CD4-positive, alpha-beta T cell (primary cell): Measurements from ENCODE around the gene DDC. TPM values are rescaled to one million over a fixed set of nuclear protein-coding genes. Genes with fewer than 3 reads are reported as not detected.

Source experiments
- ATAC-seq: fragments of 200-7000 bp; cut with Tn5 transposase; one replicate; pipeline ENCODE4 v1.10.0; 2022; ENCODE audit warnings: mild to moderate bottlenecking; ENCODE audit not compliant: poor library complexity
- CTCF ChIA-PET: fragments of 350-600 bp; sonication (Branson Sonifier 250); formaldehyde crosslinking; loops from one replicate; lab custom pipeline; 2021; ENCODE audit warnings: antibody characterized with exemption, inconsistent platforms; lab: Charles Lee
- POLR2A ChIA-PET: fragments of 350-600 bp; sonication (Branson Sonifier 250); formaldehyde crosslinking; loops from one replicate; lab custom pipeline; 2021; ENCODE audit warnings: antibody characterized with exemption, inconsistent platforms; lab: Charles Lee
- DNase-seq, 14 experiments: peaks; one replicate each; pipeline ENCODE4 v3.0.0-alpha.2; 2013 to 2020; ENCODE audit warnings: mixed read lengths in 2 of 14
- H3K27ac ChIP-seq, 2 donors: one replicate each; pipeline versions ENCODE4 v1.5.1 to v1.7.0; 2013; ENCODE audit warnings: low read length in 2 of 2, low read depth in 1 of 2, mild to moderate bottlenecking in 1 of 2
- H3K27me3 ChIP-seq, 2 experiments: 1 replicate in 1 of 2; 2 replicates in 1 of 2; pipeline versions ENCODE4 v1.6.1 to v1.7.0; 2013; ENCODE audit warnings: low read length in 2 of 2, control low read depth in 1 of 2, mild to moderate bottlenecking in 1 of 2, moderate library complexity in 1 of 2; ENCODE audit not compliant: insufficient read depth in 2 of 2, control insufficient read depth in 1 of 2
- H3K36me3 ChIP-seq: one replicate; pipeline ENCODE4 v1.6.1; 2013; ENCODE audit warnings: low read length, control low read depth; ENCODE audit not compliant: insufficient read depth
- H3K4me1 ChIP-seq: one replicate; pipeline ENCODE4 v1.6.1; 2013; ENCODE audit warnings: low read length, control low read depth; ENCODE audit not compliant: insufficient read depth
- H3K4me3 ChIP-seq: one replicate; pipeline ENCODE4 v1.5.1; 2013; ENCODE audit warnings: mild to moderate bottlenecking, low read length, moderate library complexity
- H3K9me3 ChIP-seq, 2 experiments: 1 replicate in 1 of 2; 2 replicates in 1 of 2; pipeline versions ENCODE4 v1.6.1 to v1.7.0; 2013; ENCODE audit warnings: low read length in 2 of 2, mild to moderate bottlenecking in 2 of 2, control low read depth in 1 of 2, moderate library complexity in 1 of 2; ENCODE audit not compliant: control insufficient read depth in 1 of 2, insufficient read depth in 1 of 2
- H3K27ac Mint-ChIP-seq: one replicate; pipeline ENCODE4 v1.8.0; 2020; ENCODE audit warnings: mixed read lengths
- H3K27me3 Mint-ChIP-seq: one replicate; pipeline ENCODE4 v1.8.0; 2021; ENCODE audit warnings: mixed read lengths
- H3K36me3 Mint-ChIP-seq: one replicate; pipeline ENCODE4 v1.8.0; 2021; ENCODE audit warnings: low read depth, mixed read lengths
- H3K4me1 Mint-ChIP-seq: one replicate; pipeline ENCODE4 v1.8.0; 2021; ENCODE audit warnings: low read depth, mixed read lengths
- H3K4me3 Mint-ChIP-seq: one replicate; pipeline ENCODE4 v1.8.0; 2020; ENCODE audit warnings: mild to moderate bottlenecking, mixed read lengths
- H3K9me3 Mint-ChIP-seq: one replicate; pipeline ENCODE4 v1.8.0; 2020; ENCODE audit warnings: mixed read lengths
- intact Hi-C, 2 experiments: fragments of 100-400 bp; cut with DNase I in 1 of 2; cut with micrococcal nuclease in 1 of 2; formaldehyde crosslinking; loops; one replicate each; pipeline versions ENCODE4 v1.15.1 to v1.9.0; 2023 to 2025; cut with DNase I, micrococcal nuclease
- polyA plus RNA-seq, 2 donors: library from polyadenylated mRNA; unstranded; fragments of 120-200 nt; gene quantifications; one replicate each; pipeline ENCODE4 v1.2.1, GENCODE V29; 2013
- total RNA-seq, 174 experiments: library from RNA in 2 of 174; stranded (reverse) in 2 of 174; gene quantifications; one replicate each; pipeline ENCODE4 v1.2.3 and lab custom pipeline; 2021 to 2026
- TF ChIP-seq, protein P1 (sequence below): fragments of 200-600 bp; IDR thresholded peaks from one replicate; pipeline ENCODE4 v1.8.0; 2022; ENCODE audit warnings: antibody characterized with exemption, mild to moderate bottlenecking

DDC gene, protein sequence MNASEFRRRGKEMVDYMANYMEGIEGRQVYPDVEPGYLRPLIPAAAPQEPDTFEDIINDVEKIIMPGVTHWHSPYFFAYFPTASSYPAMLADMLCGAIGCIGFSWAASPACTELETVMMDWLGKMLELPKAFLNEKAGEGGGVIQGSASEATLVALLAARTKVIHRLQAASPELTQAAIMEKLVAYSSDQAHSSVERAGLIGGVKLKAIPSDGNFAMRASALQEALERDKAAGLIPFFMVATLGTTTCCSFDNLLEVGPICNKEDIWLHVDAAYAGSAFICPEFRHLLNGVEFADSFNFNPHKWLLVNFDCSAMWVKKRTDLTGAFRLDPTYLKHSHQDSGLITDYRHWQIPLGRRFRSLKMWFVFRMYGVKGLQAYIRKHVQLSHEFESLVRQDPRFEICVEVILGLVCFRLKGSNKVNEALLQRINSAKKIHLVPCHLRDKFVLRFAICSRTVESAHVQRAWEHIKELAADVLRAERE
- total RNA-seq (not detected), total RNA-seq (lab: John Stamatoyannopoulos, UW) (0 to 0.92 (median 0.05) reads per million in 172 experiments)
- polyA plus RNA-seq (2013, experiment 1 of 2): 0.78 TPM
- 0.19 TPM for polyA plus RNA-seq (2013, experiment 2 of 2)

DNA sequence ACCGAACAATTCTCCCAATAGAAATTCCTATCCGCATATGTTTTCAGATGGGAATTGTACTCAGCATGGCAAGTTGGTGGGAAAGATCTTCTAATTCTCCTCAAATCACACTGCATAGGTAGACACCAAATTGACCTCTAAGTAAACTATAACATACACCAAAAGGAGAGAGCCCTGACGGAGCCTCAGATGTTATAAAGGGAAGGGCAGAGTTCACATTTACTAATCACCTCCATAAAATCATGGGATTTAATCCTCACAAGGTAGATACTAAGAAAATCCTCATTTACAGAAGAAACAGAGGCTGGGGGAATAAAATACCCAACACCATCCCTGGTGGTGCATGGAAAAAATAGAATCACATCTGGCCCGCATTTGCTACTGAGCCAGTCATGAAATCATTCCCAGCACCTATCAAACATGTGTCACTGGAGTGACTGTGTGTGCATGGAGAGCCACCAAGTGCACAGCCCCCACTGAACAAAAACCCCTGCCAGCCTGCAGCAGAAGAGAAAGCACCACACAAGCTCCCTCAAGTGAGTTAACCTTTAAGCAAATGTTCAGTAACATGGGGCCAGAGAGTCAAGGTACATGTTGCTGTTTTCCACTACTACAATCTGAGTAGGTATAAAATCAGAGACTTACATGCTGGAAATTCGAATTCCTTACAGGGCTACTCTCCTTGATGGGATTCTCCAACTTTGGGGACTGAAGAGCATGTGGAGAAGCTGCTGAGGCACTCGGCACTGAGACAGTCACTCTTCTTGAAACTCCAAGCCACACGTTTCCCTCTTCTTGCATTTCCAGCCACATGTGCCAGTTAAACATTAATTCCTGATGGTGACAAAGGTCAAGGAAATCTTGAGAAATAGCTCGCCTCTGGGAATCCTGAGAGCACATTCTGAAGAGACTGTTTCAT is at the start of gene DDC:
DDC (minus strand) TSS at position 766 of the 919 bp plus-strand sequence. CDS start 21,320 bp downstream, outside the sequence.
- Mint-ChIP-seq H3K36me3 (no peaks in the 10 kb centered on the region), H3K4me3 (no peak within 1 kb of the TSS), H3K27ac (no peak within 1 kb of the TSS), H3K4me1 (no peaks in the 10 kb centered on the region), H3K27me3 (peaks cover 6% of the 10 kb centered on the region), H3K9me3 (no peaks in the 10 kb centered on the region)
- ATAC-seq (no peak), DNase-seq (no peak)
- TF ChIP-seq, protein P1, sequence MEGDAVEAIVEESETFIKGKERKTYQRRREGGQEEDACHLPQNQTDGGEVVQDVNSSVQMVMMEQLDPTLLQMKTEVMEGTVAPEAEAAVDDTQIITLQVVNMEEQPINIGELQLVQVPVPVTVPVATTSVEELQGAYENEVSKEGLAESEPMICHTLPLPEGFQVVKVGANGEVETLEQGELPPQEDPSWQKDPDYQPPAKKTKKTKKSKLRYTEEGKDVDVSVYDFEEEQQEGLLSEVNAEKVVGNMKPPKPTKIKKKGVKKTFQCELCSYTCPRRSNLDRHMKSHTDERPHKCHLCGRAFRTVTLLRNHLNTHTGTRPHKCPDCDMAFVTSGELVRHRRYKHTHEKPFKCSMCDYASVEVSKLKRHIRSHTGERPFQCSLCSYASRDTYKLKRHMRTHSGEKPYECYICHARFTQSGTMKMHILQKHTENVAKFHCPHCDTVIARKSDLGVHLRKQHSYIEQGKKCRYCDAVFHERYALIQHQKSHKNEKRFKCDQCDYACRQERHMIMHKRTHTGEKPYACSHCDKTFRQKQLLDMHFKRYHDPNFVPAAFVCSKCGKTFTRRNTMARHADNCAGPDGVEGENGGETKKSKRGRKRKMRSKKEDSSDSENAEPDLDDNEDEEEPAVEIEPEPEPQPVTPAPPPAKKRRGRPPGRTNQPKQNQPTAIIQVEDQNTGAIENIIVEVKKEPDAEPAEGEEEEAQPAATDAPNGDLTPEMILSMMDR: no peak
- POLR2A ChIA-PET: no interaction called here
- H3K4me1 ChIP-seq: no peaks in the 10 kb centered on the region
- H3K36me3 ChIP-seq: no peaks in the 10 kb centered on the region
- H3K27me3 ChIP-seq: peaks cover 1 to 5% of the 10 kb centered on the region in 2 experiments
- no peaks in the 10 kb centered on the region for H3K9me3 ChIP-seq
- CTCF ChIA-PET: no interaction called here
- intact Hi-C loops: no loop called here
- H3K4me3 ChIP-seq: no peak within 1 kb of the TSS
- no peak within 1 kb of the TSS for H3K27ac ChIP-seq

DNA sequence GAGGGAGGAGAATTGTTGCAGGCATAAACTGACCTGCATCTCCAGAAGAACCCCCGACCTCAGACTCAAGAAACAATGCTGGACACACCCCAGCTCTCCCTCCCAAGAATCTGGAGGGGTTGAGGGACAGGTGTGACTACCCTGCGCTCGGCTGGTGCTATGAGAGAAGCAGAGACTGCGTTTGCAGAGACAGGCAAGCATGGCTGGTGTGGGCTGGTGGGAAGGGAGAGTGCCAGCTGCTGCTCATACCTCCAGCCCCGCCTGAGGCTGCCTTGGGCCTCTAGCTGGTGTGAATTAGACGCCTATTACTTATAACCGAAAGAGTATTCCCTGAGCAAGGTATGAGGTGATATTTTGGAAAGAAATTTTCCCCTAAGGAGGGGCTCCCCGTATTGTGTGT is 48.3 kb upstream of the DDC start:
- H3K9me3 Mint-ChIP-seq: no peaks in the 10 kb centered on the region
- peaks cover 13% of the 10 kb centered on the region for H3K36me3 Mint-ChIP-seq
- Histone ChIP-seq H3K4me1 (peaks cover 32% of the 10 kb centered on the region), H3K27me3 (no peaks in the 10 kb centered on the region), H3K36me3 (no peaks in the 10 kb centered on the region), H3K9me3 (peaks cover 5 to 11% of the 10 kb centered on the region in 2 experiments), H3K27ac (no peak overlapping the region), H3K4me3 (no peak overlapping the region)
- no peak for ATAC-seq
- no peak overlapping the region for H3K4me3 Mint-ChIP-seq
- H3K4me1 Mint-ChIP-seq: peaks cover 22% of the 10 kb centered on the region
- ChIA-PET CTCF (no interaction called here), POLR2A (no interaction called here)
- TF ChIP-seq, protein P1: no peak
- no peaks in the 10 kb centered on the region for H3K27me3 Mint-ChIP-seq
- no peak overlapping the region for H3K27ac Mint-ChIP-seq
- intact Hi-C loops: loop anchor here (5.0 to 10.0 kb wide), 2 partner anchors 451 to 521 kb away; partner anchors contain the start of gene ZPBP (in 1 of the 2)
- DNase-seq: no peak

DNA sequence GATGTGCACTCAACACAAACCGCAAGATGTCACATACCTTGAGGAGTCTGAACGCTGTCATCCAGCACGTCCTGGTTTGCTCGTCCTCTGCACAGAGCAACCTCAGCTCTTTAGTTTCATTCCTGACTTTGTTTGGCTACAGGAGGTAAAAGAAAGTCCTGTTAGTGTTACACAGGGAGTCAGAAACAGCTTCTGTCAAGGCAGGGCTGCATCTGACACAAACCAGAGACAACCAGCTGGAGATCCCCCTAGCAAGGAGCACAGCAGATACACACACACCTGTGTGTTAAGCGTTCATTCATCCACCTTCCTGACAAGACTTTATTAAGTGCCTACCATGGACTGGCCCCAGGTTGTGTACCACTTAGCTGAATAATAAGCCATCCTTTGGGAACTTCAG is 47.5 kb upstream of the DDC start:
- Mint-ChIP-seq H3K27me3 (no peaks in the 10 kb centered on the region), H3K4me1 (peaks cover 30% of the 10 kb centered on the region), H3K27ac (no peak overlapping the region), H3K36me3 (peaks cover 21% of the 10 kb centered on the region), H3K9me3 (peaks cover 5% of the 10 kb centered on the region), H3K4me3 (no peak overlapping the region)
- Histone ChIP-seq H3K36me3 (no peaks in the 10 kb centered on the region), H3K4me1 (peaks cover 38% of the 10 kb centered on the region), H3K27me3 (no peaks in the 10 kb centered on the region), H3K4me3 (no peak overlapping the region), H3K27ac (no peak overlapping the region), H3K9me3 (peaks cover 5 to 12% of the 10 kb centered on the region in 2 experiments)
- ChIA-PET CTCF (no interaction called here), POLR2A (no interaction called here)
- DNase-seq: no peak
- intact Hi-C loops: loop anchor here (5.0 to 10.0 kb wide), 2 partner anchors 452 to 520 kb away; partner anchors contain the start of gene ZPBP (in 1 of the 2)
- no peak for ATAC-seq
- TF ChIP-seq, protein P1: no peak
